ENCODE measurements around the gene USP35. TPM values are rescaled to one million over a fixed set of nuclear protein-coding genes. Genes with fewer than 3 reads are reported as not detected.

USP35 gene
- polyA plus RNA-seq, 1 of the 3 experiments (the other 2 are of a cell fraction), result 8.4 TPM

GRCh38 chr11:78176605-78177141 is 12.0 kb upstream of the USP35 start:
- no peak for TF ChIP-seq GABPA (IDR thresholded peaks at IDR 0.05; ENCODE audit: low read depth)
- no peak for TF ChIP-seq MEF2A (IDR thresholded peaks at IDR 0.05; ENCODE audit: borderline replicate concordance, low read depth)
- no peak for TF ChIP-seq NRF1 (IDR thresholded peaks at IDR 0.05; ENCODE audit: low read depth, low read length)
- TF ChIP-seq EP300 (IDR thresholded peaks at IDR 0.05; ENCODE audit: borderline replicate concordance in 1 of 2, low read depth in 1 of 2, low read length in 1 of 2), result no peak
- Histone ChIP-seq H3K9me3 (no peaks in the 10 kb centered on the region), H3K4me1 (ENCODE audit: control insufficient read depth in 1 of 2, insufficient read depth in 2 of 2, low read depth in 1 of 2, low read length in 1 of 2) (peaks cover 0 to 3% of the 10 kb centered on the region in 2 experiments; a peak in 1 of 4 replicates), H3K27me3 (ENCODE audit: insufficient read depth) (no peaks in the 10 kb centered on the region), H3K9me2 (no peaks in the 10 kb centered on the region), H3F3A (replicated peaks; ENCODE audit: insufficient read depth) (no peaks in the 10 kb centered on the region), H2AFZ (ENCODE audit: low read depth) (no peak overlapping the region), H3K4me3 (ENCODE audit: low read depth in 2 of 2, low read length in 1 of 2) (no peak overlapping the region), H4K20me1 (ENCODE audit: insufficient read depth) (no peaks in the 10 kb centered on the region), H3K36me3 (replicated peaks in 1 of 2; ENCODE audit: control insufficient read depth in 1 of 2, insufficient read depth in 2 of 2, low read length in 1 of 2) (peaks cover 0 to 20% of the 10 kb centered on the region in 2 experiments), H3K9ac (no peak overlapping the region), H3K4me2 (no peak overlapping the region), H3K27ac (ENCODE audit: low read depth in 2 of 2, low read length in 1 of 2) (no peak overlapping the region), H3K79me2 (ENCODE audit: insufficient read depth) (peaks cover 11% of the 10 kb centered on the region; the same call in 1 of the 2 replicates)
- WGBS (ENCODE audit: low lambda C conversion rate), result 95% methylated on average over 10 of the region's 10 CpGs
- no peak for DNase-seq
- CTCF ChIA-PET, result no interaction called here
- POLR2A ChIA-PET, result no interaction called here

GRCh38 chr11:78177216-78177615 is 11.5 kb upstream of the USP35 start:
- WGBS (ENCODE audit: low lambda C conversion rate), result 95% methylated on average over 7 of the region's 7 CpGs
- no peak overlapping the region for H3K4me2 ChIP-seq
- H3F3A ChIP-seq (replicated peaks; ENCODE audit: insufficient read depth), result no peaks in the 10 kb centered on the region

More at GRCh38 chr11:78177216-78177615, 11.5 kb upstream of the USP35 start:
- H4K20me1 ChIP-seq (ENCODE audit: insufficient read depth), result no peaks in the 10 kb centered on the region
- H3K27ac ChIP-seq (ENCODE audit: low read depth in 2 of 2, low read length in 1 of 2), result no peak overlapping the region
- CTCF ChIA-PET, result no interaction called here
- H3K9me2 ChIP-seq, result no peaks in the 10 kb centered on the region
- peaks cover 0 to 17% of the 10 kb centered on the region in 2 experiments for H3K36me3 ChIP-seq (replicated peaks in 1 of 2; ENCODE audit: control insufficient read depth in 1 of 2, insufficient read depth in 2 of 2, low read length in 1 of 2)
- no peak overlapping the region for H3K4me3 ChIP-seq (ENCODE audit: low read depth in 2 of 2, low read length in 1 of 2)
- POLR2A ChIA-PET, result no interaction called here
- peaks cover 0 to 3% of the 10 kb centered on the region in 2 experiments; a peak in 1 of 4 replicates for H3K4me1 ChIP-seq (ENCODE audit: control insufficient read depth in 1 of 2, insufficient read depth in 2 of 2, low read depth in 1 of 2, low read length in 1 of 2)
- TF ChIP-seq RFX5 (IDR thresholded peaks at IDR 0.05; ENCODE audit: low read length), result no peak
- TF ChIP-seq MAX (IDR thresholded peaks at IDR 0.05; ENCODE audit: low read depth), result no peak
- no peak for TF ChIP-seq MXI1 (IDR thresholded peaks at IDR 0.05; ENCODE audit: low read depth, low read length)
- TF ChIP-seq GATA2 (CRISPR knock-in tag; IDR thresholded peaks at IDR 0.05), result no peak
- no peak for TF ChIP-seq NFIC (IDR thresholded peaks at IDR 0.05; ENCODE audit: borderline replicate concordance)
- no peak for TF ChIP-seq ELF1 (IDR thresholded peaks at IDR 0.05)
- no peak for TF ChIP-seq POLR2AphosphoS5 (IDR thresholded peaks at IDR 0.05; ENCODE audit: low read depth, low read length)
- TF ChIP-seq YY1 (IDR thresholded peaks at IDR 0.05; ENCODE audit: low read depth), result no peak
- TF ChIP-seq EZH2phosphoT487 (IDR thresholded peaks at IDR 0.05; ENCODE audit: borderline replicate concordance, low read depth), result no peak
- TF ChIP-seq CTCF (IDR thresholded peaks at IDR 0.05), result no peak
- TF ChIP-seq TEAD4 (IDR thresholded peaks at IDR 0.05; ENCODE audit: borderline replicate concordance, insufficient read depth), result no peak
- no peak for TF ChIP-seq JUND (IDR thresholded peaks at IDR 0.05)
- no peak for TF ChIP-seq TCF12 (IDR thresholded peaks at IDR 0.05)
- TF ChIP-seq, protein P1, sequence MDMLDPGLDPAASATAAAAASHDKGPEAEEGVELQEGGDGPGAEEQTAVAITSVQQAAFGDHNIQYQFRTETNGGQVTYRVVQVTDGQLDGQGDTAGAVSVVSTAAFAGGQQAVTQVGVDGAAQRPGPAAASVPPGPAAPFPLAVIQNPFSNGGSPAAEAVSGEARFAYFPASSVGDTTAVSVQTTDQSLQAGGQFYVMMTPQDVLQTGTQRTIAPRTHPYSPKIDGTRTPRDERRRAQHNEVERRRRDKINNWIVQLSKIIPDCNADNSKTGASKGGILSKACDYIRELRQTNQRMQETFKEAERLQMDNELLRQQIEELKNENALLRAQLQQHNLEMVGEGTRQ (IDR thresholded peaks at IDR 0.05; ENCODE audit: borderline replicate concordance, low read depth, low read length), result no peak
- TF ChIP-seq CHD2 (IDR thresholded peaks at IDR 0.05; ENCODE audit: low read length, partially characterized antibody), result no peak
- TF ChIP-seq GABPA (IDR thresholded peaks at IDR 0.05; ENCODE audit: low read depth), result no peak
- TF ChIP-seq USF1 (IDR thresholded peaks at IDR 0.05; ENCODE audit: borderline replicate concordance, low read depth), result no peak
- no peak for TF ChIP-seq SMC3 (IDR thresholded peaks at IDR 0.05; ENCODE audit: low read depth, low read length)
- H3K9ac ChIP-seq, result no peak overlapping the region
- H3K9me3 ChIP-seq, result no peaks in the 10 kb centered on the region
- H2AFZ ChIP-seq (ENCODE audit: low read depth), result no peak overlapping the region
- H3K79me2 ChIP-seq (ENCODE audit: insufficient read depth), result peaks cover 11% of the 10 kb centered on the region; the same call in 1 of the 2 replicates
- H3K27me3 ChIP-seq (ENCODE audit: insufficient read depth), result no peaks in the 10 kb centered on the region
- DNase-seq, result no peak

Measured in SK-N-SH (cell line).